ENCODE measurements around the gene CC2D2B.

DNA sequence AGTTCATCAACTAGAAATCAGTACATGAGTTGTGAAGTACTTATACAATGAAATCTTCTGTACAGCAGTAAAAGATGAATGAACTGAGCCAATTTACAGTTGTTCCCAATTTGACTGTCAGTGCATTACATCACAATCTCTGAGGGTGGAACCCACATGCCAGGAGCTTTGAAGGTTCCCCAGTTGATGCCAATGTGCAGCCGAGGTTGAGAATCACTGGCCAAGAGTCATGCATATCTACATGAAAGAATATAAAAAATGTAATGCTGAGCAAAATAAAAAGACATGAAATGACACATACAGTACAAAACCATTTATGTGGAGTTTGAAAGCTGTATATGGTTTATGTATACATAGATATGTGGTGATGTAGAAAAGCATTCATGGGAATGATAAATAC lies 113.6 kb downstream of the CC2D2B start:
- TF ChIP-seq POLR2AphosphoS5 (IDR thresholded peaks at IDR 0.05): no peak
- no peak for TF ChIP-seq POLR2A (IDR thresholded peaks at IDR 0.05)

Measured in breast epithelium (tissue), 3 donors.